ENCODE data around the gene TM4SF1. TPM values are rescaled to one million over a fixed set of nuclear protein-coding genes. Genes with fewer than 3 reads are reported as not detected.
A peak's percentile ranks its signal among the peaks of the same experiment; 100 is the strongest.

The TM4SF1 gene
- total RNA-seq: 112 TPM
- long read RNA-seq, transcript TM4SF1-201 (5 exons, 1,771 nt): major isoform, 191 of 218 reads
- long read RNA-seq, partial matches to known transcripts: 2 of 218 reads
- long read RNA-seq, other reads (novel, unspliced or antisense): 21 of 218 reads

- DNase-seq: peak; percentile 58
- intact Hi-C loops (cut with micrococcal nuclease): no loop called here
- ATAC-seq: peak; percentile 93
Observed at GRCh38 chr3:149377408-149378364, at the start of gene TM4SF1. TSS of gene TM4SF1 (minus strand) at chr3:149377649. CDS start at chr3:149377547, 102 bp downstream.

- intact Hi-C loops (cut with micrococcal nuclease): no loop called here
- DNase-seq: no peak
- ATAC-seq: no peak
Observed at GRCh38 chr3:149426325-149426724, 48.9 kb upstream of the TM4SF1 start.

- ATAC-seq: peak; percentile 55
- intact Hi-C loops (cut with micrococcal nuclease): no loop called here
- no peak for DNase-seq
Observed at GRCh38 chr3:149424918-149425317, 47.5 kb upstream of the TM4SF1 start.

DNA sequence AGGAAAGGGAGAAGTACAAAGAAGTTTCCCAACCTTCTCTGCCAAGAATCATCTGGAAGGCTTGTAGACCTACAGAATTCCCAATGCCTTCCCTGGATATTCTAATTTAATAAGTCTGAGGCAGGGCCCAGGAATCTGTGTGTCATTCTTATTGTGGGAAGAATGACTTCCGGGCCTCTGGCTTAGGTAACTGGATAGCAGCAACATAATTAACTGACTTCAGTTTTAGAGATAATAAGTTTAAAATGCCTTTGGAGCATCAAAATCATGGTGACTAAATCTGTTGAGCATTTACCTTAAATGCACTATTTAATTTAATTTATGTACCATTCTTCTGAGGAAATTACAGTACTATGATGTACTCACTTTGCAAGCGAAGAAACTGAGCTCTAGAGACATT, 44.3 kb upstream of the TM4SF1 start:
- intact Hi-C loops (cut with micrococcal nuclease): no loop called here
- DNase-seq: no peak
- ATAC-seq: no peak

- DNase-seq: no peak
- intact Hi-C loops (cut with micrococcal nuclease): no loop called here
- no peak for ATAC-seq
Observed at GRCh38 chr3:149419816-149420215, 42.4 kb upstream of the TM4SF1 start.

GRCh38 chr3:149417727-149418126, 40.3 kb upstream of the TM4SF1 start:
- DNase-seq (no peak), ATAC-seq (no peak)
- intact Hi-C loops (cut with micrococcal nuclease): no loop called here

DNA sequence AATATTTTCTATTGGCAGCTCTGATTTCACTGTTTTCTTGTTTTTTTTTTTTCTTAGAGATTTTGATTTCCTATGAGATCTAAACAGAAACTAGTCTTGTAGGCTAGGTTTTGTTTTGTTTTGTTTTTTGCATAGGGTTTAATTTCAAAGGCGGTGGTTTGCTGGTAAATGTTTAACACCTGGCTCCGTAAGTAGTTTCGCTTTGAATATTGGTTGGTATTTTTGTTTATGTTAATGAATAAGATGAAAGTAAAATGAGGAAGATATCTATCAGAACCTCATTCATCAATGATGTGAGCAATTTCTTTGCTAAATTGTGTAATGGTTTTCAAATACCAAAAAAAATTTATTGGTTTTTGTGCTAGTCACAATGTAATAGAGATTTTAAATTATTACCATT, 39.7 kb upstream of the TM4SF1 start:
- no peak for DNase-seq
- intact Hi-C loops (cut with micrococcal nuclease): no loop called here
- ATAC-seq: no peak

- ATAC-seq (no peak), DNase-seq (no peak)
- intact Hi-C loops (cut with micrococcal nuclease): no loop called here
Observed at GRCh38 chr3:149415484-149415883, 38.0 kb upstream of the TM4SF1 start.

- no peak for DNase-seq
- peak; percentile 20 for ATAC-seq
- intact Hi-C loops (cut with micrococcal nuclease): no loop called here
Observed at GRCh38 chr3:149414557-149415231, 37.2 kb upstream of the TM4SF1 start.

GRCh38 chr3:149411583-149411982, 34.1 kb upstream of the TM4SF1 start:
- no peak for ATAC-seq
- intact Hi-C loops (cut with micrococcal nuclease): no loop called here
- DNase-seq: no peak

- ATAC-seq (no peak), DNase-seq (no peak)
- intact Hi-C loops (cut with micrococcal nuclease): no loop called here
Observed at GRCh38 chr3:149409351-149409750, 31.9 kb upstream of the TM4SF1 start.

DNA sequence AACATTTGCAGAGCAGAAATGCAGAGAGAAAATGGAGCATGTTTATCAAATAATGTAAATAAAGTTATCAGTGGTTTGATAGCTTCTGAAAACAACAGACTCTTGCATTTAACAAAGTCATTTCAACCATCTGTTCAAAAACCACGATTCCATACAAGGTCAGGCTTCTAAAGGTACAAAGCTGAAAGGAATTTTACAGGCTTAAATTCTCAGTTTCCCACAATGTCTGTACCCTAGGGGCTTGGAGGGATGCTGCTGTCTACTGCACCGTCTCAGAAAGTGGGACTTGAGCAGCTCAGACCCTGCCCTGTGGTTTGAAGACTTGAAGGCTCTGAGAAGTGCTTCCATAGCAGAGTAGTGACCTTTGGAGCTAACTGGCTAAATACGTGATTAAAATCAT, 30.4 kb upstream of the TM4SF1 start:
- intact Hi-C loops (cut with micrococcal nuclease): no loop called here

DNA sequence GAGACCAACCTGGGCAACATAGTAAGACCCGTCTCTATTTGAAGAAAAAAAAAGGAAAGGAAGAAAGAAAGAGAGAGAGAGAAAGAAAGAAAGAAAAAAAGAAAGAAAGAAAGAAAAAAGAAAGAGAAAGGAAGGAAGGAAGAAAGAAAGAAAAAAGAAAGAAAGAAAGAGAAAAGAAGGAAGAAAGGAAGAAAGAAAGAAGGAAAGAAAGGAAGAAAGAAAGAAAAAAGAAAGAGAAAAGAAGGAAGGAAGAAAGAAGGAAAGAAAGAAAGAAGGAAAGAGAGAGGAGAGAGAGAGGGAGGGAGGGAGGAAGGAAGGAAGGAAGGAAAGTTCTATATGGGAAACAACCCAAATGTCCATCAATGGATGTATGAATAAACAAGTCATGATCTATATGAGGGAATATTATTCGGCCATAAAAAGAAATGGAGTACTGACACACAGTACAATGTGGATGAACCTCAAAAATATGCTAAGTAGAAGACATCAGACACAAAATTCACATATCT, 28.8 kb upstream of the TM4SF1 start:
- intact Hi-C loops (cut with micrococcal nuclease): no loop called here
- ATAC-seq (no peak), DNase-seq (no peak)

More for the DNA sequence above, 30.4 kb upstream of the TM4SF1 start:
- DNase-seq (no peak), ATAC-seq (no peak)

GRCh38 chr3:149403443-149403842, 26.0 kb upstream of the TM4SF1 start:
- DNase-seq (no peak), ATAC-seq (no peak)
- intact Hi-C loops (cut with micrococcal nuclease): no loop called here

- intact Hi-C loops (cut with micrococcal nuclease): no loop called here
- ATAC-seq: no peak
Observed at GRCh38 chr3:149402481-149402880, 25.0 kb upstream of the TM4SF1 start.

DNA sequence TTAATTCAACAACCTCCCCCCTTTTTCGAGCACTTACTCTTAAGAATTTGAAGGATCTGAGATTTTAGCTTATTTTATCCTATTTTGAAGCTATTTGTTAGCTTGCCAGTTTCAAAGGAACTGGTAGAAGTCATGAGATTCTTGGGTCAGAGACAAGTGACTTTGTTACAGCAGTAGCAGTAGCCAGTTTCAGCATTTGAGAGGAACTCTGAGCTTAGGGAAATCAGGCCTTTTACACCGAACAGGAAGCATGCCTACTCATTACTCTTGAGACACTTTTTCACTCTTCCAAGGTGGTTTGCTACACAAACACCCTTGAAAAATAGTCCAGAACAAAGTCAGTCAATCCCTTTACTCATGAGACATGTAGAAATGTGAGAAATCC, 24.5 kb upstream of the TM4SF1 start:
- ATAC-seq (no peak), DNase-seq (no peak)
- intact Hi-C loops (cut with micrococcal nuclease): no loop called here

More at GRCh38 chr3:149402481-149402880, 25.0 kb upstream of the TM4SF1 start:
- no peak for DNase-seq

DNA sequence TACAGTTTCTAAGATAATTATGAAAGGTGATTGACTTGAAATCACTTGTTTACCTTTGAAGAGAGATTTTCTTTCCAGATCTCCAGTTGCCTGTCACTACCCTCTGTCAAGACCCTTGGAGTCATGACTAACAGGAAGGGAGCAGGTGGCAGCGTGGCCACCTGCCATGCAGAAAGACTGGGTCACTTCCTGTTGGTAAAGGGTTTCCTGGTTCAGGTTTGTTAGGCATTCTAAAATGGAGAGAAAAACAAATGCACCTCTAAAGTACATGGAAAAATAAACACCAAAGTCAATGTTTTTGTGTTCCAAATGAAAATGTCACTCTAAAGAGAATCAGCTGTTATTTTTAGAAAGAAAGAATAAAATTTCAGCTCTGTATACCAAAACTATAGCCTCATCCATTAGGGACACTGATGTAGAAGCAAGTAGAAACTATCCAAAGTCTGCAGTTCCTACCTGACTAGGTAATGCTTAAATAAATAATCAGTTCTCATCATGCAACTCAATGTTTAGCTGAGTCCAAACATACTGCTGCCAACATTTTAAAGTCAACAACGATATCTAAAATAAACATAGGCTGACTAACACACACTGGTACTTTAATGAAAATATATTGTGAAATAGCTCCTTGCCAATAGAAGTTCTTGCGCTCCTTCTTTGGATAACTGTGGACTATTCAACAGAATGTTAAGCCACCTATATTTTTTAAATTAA, 23.9 kb upstream of the TM4SF1 start:
- no peak for DNase-seq
- no peak for ATAC-seq

DNA sequence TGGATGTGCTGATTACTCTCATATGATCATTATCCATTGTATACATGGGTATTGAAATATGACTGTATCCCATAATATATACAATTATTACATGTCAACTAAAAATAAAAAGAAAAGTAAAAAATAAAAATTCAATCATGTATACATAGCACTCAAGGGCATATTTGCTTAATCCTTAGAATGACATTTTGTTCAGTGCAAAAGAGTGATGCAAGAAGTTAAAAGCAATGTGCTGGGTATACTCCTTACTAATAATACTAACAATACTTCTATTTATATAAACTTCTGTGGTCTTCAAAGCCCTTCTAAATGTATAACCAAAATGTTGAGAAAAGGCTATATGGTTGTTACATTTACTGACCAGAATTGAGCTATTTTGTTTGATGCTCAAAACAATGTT, 23.2 kb upstream of the TM4SF1 start:
- ATAC-seq: no peak
- intact Hi-C loops (cut with micrococcal nuclease): no loop called here
- DNase-seq: no peak

More for the DNA sequence above, 23.9 kb upstream of the TM4SF1 start:
- intact Hi-C loops (cut with micrococcal nuclease): no loop called here

GRCh38 chr3:149398296-149398695, 20.8 kb upstream of the TM4SF1 start:
- DNase-seq: no peak
- intact Hi-C loops (cut with micrococcal nuclease): no loop called here
- no peak for ATAC-seq

Data from left ventricle myocardium superior (tissue), 1 donor.